Stimulated activated CD4-positive, alpha-beta T cell treated with anti-CD3 and anti-CD28 coated beads, Interleukin-4, amount 100 ng/mL, for 48 hours (primary cell): ENCODE results near the gene AP3S2.
"Not testable (repeated sequence)": the region's sequence is repeated elsewhere in the genome, so short reads cannot be mapped to it uniquely, and the experiment has no call there.

Experiments used
- DNase-seq, 2 donors: peaks; one replicate each; pipeline ENCODE4 v3.0.0-alpha.2; 2020; ENCODE audit warnings: low read depth in 2 of 2

AP3S2 gene

DNA sequence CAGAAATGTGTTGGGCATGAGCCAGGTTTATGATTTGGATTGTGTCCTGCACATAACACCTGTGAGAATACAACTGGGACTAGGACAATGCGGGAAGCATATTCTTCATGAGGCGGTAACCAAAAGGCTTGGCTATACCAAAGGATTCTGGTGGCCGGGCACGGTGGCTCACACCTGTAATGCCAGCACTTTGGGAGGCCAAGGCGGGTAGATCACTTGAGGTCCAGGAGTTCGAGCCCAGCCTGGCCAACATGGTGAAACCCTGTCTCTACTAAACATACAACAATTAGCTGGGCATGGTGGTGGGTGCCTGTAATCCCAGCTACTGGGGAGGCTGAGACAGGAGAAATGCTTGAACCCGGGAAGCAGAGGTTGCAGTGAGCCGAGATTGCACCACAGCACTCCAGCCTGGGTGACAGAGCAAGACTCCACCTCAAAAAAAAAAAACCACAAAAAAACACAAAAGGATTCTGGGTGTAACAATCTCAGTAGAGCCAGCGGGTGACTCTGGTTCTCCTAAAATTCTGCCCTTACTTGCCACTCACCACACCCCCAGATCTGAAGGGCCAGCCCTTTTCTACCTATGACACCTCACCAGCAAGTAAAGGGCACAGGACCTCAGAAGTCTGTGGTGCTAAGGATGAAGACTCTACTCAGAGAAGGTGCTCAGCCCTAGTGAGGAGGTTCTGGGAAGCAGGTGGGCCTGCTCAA lies 59.2 kb downstream of the AP3S2 start:
- not testable (repeated sequence) for DNase-seq

DNA sequence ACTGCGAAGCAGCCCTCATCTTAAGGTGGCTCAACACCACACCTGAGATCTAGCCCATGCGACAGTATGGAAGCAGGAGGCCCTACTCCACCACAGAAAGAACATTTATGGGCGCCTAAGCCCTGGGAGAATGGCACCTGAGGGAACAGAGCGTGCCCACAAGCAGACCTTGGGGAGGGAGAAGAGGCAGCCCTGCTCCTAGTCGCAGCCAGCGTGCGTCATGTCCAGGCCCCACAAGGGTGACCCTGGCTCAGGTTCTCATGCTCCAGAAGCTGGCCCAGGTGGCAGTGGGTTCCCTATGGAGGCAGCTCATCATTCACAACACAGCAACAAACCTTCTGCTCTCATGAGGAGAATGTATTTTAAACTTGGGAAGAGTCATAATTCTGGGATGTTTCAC lies 59.8 kb downstream of the AP3S2 start:
- DNase-seq: no peak

DNA sequence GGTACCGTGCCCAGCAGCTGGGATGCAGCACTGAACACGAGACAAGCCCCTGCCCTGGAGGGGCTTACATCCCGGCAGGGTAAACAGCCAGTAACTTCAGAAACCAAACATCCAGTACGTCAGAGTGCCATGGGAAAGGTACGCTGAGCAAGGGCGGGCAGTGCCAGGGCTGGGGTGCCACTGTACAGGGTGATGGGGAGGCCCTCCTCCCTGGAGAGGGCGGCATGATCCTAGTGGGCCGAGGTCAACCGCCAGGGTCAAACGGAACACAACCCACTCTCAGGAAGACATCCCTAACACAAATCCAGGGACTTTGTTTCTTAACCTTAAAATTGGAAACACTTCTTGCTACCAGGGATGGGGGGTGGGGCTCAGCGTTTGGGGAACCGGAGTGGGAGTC lies 63.2 kb downstream of the AP3S2 start:
- DNase-seq: no peak

DNA sequence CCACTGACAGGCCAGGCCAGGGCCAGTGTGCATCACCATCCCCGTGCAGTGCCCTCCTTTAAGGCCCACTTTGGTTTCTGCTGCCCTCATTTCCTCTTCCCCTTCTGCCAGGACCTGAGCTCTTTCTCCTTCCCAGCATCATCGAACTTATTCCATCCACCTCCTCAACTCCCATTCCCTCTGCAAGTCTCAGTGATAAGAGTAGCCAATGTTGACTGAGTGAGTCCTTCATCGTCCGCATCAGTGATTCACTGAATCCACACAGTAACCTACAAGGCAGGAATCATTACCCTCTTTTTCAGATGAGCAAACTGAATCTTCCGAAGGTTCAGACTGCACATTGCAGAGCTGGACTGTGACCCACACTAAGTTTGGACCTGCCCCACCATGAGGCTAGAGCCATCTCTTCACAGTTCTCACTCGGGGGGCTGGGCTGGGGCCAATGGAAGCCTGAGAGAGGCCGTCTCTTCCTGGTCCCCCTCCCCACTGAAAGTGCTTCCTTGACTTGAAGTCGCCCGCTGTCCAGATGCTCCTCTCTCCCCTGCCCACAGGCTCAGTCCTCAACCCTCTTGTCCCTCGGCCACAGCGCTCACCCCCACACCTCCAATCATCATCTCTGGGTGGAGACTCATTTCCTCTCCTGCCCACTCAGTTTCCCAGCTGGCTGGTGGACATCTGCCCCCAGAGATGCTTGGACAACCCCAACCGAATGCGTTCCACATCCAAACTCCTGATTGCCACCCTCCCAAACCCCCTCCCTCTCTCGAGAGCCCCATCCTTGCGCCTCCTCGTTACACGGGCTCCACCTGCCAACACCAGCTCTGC lies 64.0 kb downstream of the AP3S2 start:
- no peak for DNase-seq

DNA sequence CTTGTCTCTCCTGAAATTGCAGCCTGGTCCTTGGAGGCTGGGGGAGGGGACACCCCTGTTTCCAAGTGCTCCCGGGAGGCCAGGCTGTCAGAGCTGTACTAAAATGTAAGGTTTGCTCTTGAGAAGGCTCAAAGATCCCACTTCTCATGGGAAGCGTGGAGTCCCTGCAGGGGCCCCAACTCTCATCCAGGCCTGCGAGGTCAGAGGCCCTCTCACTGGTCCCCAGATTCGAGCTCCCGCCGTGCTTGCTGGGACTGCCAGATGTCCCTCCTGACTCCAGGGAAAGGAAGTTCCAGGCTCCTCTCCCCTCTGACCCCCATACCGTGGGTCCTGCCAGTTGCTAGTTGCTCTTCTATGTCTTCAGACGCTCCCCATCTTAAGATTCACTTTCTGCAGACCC lies 64.6 kb downstream of the AP3S2 start:
- DNase-seq: no peak

DNA sequence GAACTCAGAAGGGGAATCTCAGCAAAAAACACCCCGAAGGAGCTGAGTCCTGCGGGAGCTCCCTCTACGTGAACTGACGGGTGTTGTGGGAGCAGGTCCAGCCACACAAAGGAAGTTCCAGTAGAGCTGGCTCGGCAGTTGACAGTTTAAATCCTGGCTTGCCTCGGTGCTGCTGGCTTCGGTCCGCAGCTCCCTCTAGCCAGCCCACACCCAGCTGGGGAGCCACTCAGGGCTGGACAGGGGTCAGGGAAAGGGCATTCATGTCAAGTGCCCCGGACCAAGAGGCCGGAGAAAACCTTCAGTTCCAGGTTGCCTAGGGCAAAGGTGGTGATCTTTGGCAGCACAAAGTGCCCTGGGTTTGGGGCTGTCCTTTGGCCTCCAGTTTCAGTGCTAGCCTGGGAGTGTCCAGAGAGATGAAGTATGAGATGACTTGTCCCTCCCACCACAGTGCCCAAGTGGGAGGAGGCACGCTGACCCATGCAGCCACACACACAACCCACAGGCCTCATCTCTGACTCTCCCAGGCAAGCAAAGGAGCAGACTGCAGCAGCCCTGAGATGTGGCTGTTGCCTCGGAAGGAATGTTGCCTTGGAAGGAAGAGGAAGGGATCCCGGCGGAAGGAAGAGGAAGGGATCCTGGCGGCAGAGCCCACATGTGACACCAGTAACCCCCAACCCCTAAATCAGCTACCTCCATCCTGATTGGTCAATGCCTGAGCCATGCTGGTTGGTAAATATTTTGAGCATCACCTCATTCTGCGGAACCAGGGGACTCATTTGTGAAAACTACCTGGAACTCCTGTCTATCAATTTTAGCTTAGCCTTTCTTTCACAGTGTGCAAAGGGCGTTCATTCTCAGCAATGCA lies 65.3 kb downstream of the AP3S2 start:
- no peak for DNase-seq

DNA sequence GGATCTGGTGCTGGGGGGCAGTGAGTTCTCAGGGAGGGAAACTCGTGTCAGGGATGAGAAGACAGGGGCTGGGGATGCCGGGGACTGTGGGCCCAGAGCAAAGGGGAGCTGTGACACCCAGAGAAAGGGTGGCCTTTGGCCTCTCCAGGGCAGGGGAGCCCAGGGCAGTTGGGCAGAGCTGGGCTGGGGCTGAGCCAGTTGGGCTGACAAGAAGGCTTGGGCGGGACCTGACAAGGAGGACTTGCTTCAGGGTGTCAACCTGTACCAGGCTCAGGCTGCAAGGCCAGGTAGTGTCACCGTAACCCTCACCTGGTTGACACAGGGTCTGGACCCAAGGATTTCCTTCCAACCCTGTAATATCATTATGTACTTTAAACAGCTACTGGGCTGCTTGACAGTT lies 66.0 kb downstream of the AP3S2 start:
- no peak for DNase-seq

DNA sequence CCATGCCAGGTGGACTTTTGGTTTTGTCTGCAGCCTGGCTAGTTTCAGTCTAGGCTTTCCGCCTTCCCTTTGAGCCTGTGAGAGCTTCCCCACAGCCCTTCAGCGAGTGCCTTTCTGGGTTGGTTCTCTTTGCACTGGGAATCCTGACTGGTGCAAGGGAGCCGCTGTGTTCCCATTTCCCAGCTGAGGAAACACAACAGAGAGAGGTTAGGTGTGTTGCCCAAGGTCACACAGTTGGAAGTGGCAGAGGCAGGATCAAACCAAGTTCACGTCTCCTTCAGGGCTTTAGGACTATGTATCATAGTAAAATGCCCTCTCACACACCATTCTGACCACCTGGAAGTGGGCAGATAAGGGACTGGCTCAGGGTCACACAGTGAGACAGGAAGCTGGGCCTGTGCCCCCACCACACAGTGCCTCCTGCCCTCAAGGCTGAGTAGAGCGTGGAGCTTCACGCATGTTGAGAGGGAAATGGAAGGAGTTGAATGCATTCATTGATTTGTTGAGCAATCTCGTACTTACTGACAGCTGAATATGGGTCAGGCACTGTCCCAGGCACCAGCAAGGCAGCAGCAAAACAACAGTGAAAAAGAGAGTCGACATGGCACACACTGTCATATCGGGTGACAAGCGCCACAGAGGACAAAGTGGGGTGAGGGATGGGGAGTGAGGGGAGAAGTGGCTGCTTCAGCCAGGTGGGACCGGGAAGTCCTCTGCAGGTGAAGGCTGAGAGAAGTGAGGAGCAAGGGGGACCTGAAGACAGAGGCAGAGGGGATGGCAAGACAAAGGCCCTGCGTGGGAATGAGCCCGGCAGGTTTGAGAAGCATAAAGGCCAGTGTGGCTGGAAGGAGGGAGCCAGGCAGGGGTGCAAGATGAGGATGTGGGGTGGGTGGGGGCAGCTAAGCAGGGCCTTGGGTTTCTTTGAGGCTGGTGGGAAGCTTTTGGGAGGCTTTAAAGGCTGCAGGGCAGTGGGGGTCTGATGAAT lies 66.8 kb downstream of the AP3S2 start:
- DNase-seq: no peak

DNA sequence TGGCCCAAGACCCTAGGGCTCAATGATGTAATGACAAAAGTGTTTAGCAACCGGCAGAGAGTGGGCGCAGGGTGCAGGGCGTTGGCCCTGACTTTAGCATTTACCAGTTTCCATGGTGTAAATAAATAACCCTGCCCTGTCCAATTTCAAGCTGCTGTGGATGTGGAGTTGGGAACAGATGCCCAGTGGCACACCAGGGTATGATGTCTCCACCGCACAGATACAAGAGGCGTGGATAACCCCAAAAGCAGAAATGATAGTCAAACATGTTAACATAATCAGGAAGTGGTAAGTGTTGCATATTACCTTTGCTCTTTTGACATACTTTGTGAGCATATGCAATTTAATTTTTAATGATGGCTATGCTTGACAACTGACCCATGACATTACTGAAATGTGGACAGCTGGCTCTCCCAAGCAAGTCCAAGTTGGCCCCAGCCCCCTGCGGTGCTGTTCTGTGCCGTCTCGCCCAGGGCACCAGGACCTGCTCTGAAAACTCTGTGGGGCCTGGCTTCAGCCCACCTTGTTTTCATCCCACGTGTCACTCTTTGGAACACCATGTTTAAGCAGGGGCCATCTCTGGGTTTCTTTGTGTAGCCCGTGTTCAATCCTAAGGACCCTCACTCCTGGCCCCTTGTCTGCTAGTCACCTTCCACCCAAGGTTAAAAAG lies 68.4 kb downstream of the AP3S2 start:
- no peak for DNase-seq

DNA sequence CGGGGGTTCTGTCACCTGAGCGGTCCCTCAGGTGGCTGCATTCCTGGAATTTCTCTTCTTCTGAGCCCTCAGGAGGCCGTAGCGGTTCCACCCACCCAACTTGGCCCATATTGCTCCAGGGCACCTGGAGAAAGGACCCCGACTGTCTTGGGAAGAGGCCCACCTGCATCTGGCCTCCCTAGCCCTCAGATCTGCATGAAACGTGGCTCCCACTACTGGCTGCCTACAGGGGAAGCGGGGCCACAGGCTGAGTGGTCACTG lies 69.3 kb downstream of the AP3S2 start:
- no peak for DNase-seq

DNA sequence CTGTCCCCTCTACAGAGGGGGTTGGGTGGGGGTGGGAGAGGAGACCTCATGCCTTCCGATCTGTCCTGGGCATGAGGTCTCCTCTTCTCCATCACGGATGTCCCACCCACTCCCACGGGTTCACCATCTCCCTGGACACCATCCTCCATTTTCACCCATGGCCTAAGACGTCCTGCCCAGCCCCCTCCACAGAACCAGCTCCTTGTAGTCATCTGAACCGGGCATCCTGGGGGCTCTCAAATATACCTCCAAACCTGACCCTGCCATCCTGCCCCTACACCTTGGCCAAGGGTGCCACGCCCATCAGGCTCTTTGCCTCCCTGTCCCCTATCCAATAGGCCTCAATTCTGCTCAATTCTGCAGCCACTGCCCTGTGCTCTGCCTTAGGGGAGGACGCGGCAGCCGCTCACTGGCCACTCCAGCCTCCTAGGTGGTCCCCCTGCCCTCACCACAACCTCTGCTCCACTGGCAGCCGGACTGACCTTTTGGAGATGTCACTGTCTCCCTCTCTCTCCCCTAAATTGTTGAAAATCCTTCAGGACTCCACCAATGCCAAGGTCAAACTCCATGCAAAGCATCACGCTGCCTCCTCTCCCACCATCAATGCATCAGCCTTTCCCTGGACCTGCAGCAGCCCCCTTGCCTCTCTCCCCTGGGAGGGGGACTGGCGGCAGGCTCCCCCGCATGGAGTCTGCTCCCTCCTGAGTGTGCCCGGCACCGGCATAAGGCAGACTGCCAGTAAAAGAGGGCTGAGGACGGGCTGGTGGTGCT lies 69.8 kb downstream of the AP3S2 start:
- no peak for DNase-seq

DNA sequence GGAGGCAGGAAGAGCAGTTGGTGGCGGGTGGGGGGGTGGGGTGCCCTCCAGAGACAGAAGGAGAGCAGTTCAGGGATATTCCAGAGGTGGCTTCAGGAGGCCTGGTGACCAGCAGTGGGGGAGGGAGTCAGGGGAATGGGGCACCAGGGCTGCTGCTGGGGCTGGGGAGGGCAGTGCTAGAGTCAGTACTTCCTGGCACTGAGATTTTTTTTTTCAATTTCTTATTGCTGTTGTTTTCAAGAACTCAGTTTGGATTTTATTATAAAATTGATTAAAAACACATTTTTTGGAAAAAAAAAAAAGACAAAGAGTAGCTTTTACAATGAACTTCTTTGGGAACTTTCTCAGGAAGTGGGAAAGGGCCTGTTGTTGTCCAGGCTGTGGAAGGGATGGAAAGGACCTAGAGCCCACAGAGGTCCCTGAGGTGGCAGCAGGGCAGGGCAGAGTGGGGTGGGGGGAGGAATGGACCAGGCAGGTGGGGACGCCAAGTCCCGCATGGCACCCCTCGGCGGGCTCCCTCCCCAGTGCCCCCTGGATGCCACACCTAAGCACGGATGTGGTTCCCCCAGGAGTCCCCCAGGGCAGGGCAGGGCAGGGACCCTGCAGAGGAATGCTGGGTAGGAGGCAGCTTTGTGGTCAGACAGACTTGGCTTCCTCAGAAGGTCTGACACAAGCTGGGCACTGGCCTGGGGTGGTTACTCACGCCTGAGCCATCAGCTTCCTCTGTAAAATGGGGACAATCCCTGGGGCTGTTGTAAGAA lies 70.7 kb downstream of the AP3S2 start:
- DNase-seq: no peak

DNA sequence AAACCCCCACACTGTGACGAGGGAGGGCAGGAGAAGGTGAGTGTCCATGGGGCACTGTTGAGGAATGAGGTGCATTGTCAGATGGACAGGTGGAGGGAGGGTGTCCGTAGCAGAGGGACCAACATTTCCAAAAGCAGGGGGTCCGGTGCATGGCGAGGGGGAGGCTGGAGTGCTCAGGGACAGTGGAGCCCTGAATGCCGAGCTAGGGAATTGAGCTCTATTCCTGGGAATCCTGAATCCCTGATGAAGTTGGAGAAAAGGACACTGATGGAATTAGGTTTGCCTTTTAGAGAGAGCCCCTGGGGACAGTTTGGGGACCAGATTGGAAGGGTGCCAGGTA lies 71.2 kb downstream of the AP3S2 start:
- no peak for DNase-seq

DNA sequence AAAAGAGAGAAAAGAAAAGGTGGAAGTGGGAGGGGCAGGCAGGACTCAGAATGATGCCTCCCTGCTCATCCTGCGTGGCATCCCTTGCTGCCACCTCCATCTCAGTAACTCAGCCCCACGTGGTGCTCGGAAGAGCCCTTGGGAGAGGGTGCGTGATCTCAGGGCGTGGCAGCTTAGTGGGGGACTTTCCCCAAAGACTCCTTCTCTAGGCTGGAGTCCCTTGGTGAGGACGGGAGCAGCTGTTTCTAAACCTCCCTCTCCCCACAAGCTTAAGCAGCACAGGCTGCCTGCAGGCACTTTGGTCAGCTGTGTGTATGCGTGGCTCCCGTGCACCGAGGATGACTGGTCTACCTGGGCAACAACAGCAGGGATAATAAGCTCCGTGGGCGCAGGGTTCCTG lies 71.8 kb downstream of the AP3S2 start:
- DNase-seq: no peak

DNA sequence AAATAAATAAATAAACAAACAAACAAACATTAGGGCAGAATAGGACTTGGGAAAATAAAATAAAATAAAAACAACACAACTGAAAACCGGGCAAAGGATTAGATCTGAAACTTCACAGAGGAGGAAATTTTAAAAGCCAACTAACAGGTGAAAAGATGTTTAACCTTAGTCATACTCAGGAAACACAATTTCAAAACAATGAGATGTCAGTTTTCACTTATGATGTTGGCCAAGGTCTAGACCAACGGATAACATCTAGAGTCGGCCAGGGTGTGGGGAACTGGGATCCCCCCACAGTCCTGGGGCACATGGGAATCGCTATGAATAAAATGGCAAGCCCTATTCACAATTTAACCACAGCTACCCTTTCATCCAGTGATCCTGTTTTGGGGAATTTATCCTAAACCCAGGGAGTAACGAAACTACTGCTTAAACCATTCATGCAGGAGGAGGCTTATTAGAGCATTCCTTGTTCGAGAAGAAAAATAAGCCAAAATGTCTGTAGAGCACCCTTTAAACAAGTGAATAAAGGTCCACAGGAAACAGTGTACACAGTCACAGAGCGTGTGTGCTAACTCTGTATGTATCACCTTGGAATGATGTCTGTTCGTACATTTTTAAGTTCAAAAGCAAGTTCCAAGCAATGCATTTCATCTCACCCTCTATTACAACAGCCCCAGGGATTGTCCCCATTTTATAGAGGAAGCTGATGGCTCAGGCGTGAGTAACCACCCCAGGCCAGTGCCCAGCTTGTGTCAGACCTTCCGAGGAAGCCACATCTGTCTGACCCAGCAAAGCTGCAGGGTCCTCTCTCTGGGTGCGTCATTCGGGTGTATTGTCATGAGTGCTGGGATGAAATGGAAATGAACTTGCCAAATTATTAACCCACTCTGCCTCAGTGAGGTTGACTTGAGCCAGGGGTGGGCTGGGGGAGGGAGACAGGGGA lies 72.9 kb downstream of the AP3S2 start:
- no peak for DNase-seq

DNA sequence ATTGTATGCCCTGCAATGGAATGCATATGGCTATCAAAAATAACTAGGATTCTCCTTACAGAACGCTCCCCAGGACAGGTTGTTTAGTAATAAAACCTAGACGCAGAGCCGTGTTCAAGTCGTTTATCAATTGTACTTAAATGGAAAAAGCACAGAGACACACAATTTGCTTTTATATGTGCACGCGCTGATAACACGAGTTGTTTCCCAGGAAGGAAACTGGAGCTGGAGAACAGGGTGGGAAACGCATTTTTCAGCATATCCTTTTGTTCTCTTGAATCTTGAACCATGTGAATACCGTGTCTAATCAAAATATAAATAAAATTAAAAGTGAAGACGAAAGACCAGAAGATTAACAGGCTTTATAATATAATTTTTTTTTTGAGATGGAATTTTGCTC lies 75.5 kb downstream of the AP3S2 start:
- no peak for DNase-seq

DNA sequence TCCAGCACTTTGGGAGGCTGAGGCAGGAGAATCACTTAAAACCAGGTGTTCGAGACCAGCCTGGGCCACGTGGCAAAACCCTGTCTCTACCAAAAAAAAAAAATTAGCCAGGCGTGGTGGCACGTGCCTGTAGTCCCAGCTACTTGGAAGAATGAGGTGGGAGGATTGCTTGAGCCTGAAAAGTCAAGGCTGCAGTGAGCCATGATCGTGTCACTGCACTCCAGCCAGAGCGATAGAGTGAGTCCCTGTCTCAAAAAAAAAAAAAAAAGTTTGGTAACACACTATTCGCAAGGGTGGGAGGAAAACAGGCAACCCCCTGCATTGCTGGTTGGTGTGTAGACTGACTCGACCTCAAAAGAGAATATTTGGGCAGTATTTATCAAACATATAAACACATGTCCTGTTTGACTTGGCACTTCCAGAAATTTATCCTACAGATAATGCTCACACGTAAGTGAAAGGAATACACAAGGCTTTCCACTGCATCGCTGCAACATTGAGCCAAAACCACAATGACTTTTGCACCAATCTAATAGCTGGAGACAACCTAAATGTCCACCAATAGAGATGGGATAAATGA lies 76.0 kb downstream of the AP3S2 start:
- DNase-seq: no peak

DNA sequence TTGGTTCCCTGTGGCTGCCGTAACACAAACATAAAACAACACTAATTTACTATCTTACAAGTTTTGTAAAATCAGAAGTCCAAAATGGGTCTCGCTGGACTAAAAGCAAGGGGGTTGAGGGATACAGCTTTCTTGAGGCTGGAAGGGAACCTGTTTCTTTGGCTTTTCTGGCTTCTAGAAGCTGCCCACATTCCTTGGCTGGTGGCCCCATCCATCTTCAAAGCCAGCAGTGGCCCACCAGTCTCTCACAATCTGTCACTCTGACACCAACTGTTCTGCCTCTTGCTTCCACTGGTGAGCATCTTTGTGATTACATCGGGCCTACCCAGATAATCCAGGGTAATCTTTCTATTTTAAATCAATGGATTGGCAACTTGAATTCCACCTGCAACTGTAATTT lies 78.0 kb downstream of the AP3S2 start:
- DNase-seq: no peak
